HG02610 (cell line): ENCODE results near the gene MINDY4B.

Source experiments
- ATAC-seq: cut with Tn5 transposase; IDR thresholded peaks from one replicate; pipeline ENCODE4 v1.9.1; 2021; ENCODE audit warnings: mild to moderate bottlenecking, moderate library complexity; ENCODE audit not compliant: unreplicated experiment

Gene MINDY4B

DNA sequence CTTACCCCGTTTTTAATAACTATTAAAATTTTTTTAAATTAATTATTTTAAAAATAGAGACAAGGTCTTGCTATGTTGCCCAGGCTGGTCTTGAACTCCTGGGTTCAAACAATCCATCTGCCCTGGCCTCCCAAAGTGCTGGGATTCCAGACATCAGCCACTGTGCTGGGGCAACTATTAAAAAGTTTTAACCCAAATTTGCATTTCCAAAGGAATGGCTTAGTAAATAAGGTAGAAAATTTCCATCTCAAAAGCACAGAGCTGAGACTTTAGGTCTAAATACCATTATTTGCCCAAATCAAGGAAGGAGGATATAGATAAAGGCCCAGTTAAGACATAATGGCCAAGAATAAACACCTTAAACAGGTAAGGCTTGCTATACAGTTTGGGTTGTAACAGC lies 56.4 kb downstream of the MINDY4B start:
- ATAC-seq = no peak

DNA sequence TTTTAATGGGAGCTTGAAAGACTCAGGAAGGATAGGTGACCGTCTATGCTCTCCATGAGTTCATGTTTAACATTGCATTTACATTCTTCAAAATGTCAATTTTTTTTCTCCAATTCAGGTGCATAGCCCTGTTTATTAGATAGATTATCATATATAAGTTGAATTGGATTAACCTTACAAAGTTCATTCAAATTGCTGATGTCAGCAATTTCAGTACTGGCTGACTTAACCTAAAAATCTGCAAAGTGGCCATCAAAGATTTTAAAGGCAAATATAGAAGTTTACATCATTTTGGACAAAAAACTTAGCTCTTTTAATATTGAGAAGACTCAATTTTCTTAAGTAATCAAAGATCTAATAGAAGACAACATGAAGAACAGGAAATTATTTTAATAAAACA lies 57.8 kb downstream of the MINDY4B start:
- no peak for ATAC-seq

GRCh38 chr3:150844484-150844883 lies 60.8 kb downstream of the MINDY4B start:
- no peak for ATAC-seq

DNA sequence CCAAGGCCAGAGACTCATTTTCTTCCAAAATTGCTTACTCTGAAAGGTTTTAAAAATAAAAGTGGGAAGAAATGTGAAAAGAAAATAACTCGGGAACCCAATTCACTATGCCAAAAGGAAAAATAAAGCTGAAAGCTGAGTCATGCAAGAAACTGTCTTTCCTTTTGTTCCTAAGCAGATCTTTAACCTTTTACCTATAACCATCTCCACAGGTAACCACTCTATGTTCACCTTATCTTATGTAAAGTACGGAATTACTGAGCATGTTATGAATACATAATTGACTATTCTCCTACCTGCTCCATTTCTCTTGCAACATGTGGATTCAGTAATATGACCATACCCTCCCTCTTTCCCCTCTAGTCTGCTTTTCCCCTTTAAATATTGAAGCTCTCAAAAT lies 62.0 kb downstream of the MINDY4B start:
- ATAC-seq = no peak

DNA sequence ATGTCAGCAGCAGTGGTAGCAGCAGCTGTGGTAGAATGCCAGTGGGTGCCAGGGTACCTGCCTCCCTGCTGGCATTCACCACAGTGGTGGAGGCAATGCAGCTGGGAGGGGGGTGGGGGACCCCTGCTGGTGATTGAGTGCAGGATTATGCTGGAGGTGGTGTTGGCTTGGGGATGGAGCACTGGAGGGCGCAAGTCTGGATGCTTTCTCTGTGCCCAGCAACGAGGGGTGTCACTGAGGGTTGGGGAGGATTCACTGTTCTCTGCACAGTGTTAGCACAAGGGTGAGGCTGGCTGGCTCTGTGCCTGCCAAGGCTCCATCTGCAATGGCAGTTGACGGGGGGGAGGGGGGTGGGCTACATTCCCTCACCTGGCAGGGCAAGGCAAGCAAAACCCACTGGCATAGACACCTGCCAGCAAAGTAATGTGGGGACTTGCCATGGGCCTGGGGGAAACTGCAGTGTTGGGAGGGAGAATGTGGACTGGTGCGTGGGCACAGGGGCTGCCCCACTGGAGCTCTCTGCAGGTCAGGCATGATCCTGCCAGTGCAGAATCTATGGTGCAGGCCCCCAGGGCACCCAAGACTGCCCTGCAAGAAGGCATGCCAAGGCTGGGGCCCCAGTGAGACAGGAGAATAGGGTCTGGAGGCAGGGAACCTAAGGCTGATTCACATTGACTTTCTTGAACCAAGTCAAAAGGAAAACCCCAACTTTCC lies 64.3 kb downstream of the MINDY4B start:
- ATAC-seq = no peak

DNA sequence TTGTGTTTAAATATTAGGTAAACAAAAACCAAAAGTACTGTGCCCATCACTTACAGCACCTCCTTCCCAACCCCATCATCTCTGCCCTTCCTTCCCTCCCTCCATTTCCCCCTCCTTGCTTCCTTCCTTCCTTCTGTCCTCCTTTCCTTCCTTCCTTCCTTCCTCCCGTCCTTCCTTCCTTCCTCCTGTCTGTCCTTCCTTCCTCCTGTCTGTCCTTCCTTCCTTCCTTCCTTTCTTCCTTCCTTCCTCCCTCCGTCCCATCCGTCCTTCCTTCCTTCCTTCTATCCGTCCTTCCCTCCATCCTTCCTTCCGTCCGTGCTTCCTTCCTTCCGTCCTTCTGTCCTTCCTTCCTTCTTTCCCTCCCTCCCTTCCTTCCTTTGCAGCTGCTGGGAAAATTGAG lies 74.5 kb downstream of the MINDY4B start:
- ATAC-seq = no peak

DNA sequence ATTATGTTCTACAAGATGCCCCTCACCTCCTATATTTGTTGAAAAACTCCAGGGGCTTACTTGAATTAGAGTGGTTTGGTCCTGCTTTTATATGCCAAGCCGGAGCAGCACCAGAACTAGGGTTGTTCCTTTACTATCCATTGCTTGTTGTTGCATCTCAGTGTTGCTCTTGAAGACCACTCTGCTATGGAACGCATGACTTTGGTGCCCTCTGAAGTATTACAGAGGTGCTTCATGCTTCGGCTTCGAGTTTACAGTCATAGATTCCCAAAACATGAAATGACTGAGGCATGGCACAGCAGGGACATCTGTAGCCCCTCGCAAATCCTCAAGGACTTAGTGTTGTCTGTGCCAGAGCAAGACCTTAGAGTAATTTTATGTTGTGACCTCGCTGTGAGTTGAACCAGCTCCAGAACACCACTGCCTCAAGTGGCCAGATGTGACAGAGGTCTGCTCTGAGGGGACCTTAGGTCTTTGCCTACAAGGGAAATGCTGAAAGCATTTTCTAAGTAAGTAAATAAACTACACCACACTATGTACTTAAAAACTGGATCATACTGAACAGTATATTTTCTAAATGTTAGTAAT lies 75.1 kb downstream of the MINDY4B start:
- no peak for ATAC-seq

- ATAC-seq = no peak
Observed at GRCh38 chr3:150829408-150829807, 75.8 kb downstream of the MINDY4B start.

DNA sequence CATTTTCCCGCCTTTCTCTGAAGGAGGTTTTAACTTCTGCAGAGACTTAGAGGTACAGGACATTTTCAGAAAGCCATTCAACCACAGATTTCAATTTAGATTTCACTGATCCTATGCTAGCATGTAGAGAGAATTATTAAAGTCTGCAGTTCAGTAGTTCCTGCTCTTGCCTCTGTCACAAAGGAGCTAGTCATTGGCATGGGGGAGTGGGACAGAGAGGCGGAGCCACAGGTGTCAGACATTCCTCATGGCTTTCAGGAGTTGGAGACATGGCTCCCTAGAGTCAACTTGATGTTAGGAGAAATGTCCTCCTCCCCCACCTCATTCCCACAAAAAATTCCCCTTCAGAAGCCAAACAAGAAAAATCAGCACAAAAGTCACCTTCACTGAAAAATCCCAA lies 76.2 kb downstream of the MINDY4B start:
- ATAC-seq = no peak

DNA sequence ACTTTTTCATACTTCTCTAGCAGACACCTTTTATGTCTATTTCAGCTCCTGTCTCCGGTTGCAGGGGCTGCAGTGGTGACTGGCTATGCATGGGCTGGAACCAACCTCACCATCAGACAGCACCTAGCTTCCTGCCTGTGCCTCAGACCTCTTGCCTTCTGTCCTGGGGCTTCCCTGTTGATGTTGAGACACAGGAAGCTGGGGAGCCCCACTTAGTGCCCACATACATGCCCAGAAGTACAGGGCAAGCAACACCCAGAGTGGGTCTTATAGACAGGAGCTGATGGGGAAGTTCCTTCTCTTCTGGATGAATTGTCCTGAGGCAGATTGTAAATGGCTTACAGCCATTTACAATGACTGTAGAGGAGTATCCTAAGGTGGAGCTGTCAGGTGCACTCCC lies 77.0 kb downstream of the MINDY4B start:
- no peak for ATAC-seq

- no peak for ATAC-seq
Observed at GRCh38 chr3:150826466-150827282, 78.6 kb downstream of the MINDY4B start.

DNA sequence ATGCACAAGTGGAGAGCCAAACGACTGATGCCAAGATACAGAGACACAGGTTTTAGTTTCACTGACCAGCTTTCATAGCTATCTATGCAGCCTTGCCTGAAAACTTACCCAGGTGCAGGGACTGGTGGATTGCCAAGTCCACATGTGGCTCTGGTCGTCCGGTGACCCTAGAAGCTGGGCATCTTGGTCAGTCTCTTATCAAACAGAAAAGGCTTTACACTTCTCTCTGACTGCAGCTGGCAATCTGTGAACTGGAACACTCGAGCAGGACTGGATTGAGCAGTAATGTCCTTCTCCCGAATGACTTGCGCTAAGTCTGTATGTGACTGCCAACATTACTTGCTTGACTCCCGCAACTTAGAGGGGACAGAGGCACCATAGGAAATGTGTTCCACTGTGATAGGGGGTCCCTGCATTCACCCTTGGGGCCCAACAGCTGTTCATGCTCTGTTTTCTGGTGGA lies 79.3 kb downstream of the MINDY4B start:
- no peak for ATAC-seq

DNA sequence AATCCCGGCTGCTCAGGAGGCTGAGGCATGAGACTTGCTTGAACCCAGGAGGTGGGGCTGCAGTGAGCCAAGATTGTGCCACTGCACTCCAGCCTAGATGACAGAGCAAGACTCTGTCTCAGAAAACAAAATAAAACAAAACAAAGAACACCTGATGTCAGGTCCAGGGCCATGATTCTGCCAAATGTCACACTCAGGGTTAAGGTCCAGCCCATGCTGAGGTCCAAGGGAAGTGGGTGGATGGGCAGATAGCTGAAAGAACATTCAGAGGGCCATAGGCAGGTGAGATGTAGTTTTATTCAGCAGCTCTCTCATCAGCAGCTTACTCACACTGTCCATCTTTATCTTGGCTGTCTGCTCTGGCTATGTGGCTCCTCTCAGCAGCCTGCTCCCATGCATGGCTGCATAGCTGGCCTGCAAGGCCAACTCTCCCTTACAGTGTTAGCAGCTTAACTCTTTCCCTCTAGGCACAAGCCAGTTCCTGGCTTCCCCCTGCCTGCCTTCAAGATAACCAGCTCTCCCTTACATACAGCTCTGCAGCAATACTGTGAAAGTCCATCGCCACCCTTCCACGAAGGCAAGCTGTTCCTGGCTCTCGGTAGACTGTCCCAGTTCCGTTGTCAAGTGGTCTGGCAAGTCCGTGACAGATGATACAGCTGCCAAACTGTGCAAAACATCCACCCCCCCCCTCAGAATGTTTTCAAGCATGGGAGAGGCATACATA lies 79.9 kb downstream of the MINDY4B start:
- no peak for ATAC-seq

GRCh38 chr3:150823277-150823676 lies 82.0 kb downstream of the MINDY4B start:
- no peak for ATAC-seq

DNA sequence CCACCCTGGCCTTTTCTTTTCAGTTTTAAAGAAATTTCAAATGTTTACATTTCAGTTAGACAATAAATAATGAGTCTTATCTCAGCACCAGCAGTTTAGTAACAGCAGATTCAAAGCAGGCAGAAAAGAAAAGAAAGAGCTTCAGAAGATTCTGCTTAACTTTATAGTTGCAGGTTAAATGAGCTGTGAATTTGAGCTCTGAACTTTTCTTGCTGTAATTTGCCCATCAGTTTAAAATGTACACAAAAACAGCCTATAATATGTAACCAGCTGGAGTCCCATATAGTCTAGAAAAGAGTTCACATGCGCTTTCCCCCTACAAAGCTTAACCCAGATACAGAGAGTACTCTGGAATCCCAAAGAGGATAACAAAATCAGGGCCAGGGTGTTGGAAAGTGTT lies 82.6 kb downstream of the MINDY4B start:
- no peak for ATAC-seq
